ENCODE data around the gene SMIM24.
"Not testable (repeated sequence)": the region's sequence is repeated elsewhere in the genome, so short reads cannot be mapped to it uniquely, and the experiment has no call there.

Gene SMIM24

GRCh38 chr19:3480383-3481091 lies at the start of gene SMIM24:
TSS of gene SMIM24 (minus strand) at chr19:3480525. CDS start at chr19:3480463, 62 bp downstream.
- DNase-seq (ENCODE audit: low read depth, low spot score) = no peak

- not testable (repeated sequence) for DNase-seq (ENCODE audit: low read depth, low spot score)
These were observed 49.0 kb upstream of the SMIM24 start for GRCh38 chr19:3529299-3529698.

- DNase-seq (ENCODE audit: low read depth, low spot score) = no peak
These were observed 48.4 kb upstream of the SMIM24 start for GRCh38 chr19:3528539-3529211.

GRCh38 chr19:3528080-3528479 lies 47.8 kb upstream of the SMIM24 start:
- no peak for DNase-seq (ENCODE audit: low read depth, low spot score)

GRCh38 chr19:3527238-3527910 lies 47.0 kb upstream of the SMIM24 start:
- DNase-seq (ENCODE audit: low read depth, low spot score) = no peak

- DNase-seq (ENCODE audit: low read depth, low spot score) = no peak
These were observed 46.3 kb upstream of the SMIM24 start for GRCh38 chr19:3526507-3527237.

- no peak for DNase-seq (ENCODE audit: low read depth, low spot score)
These were observed 44.7 kb upstream of the SMIM24 start for GRCh38 chr19:3524904-3525451.

GRCh38 chr19:3524078-3524842 lies 43.9 kb upstream of the SMIM24 start:
- no peak for DNase-seq (ENCODE audit: low read depth, low spot score)

- DNase-seq (ENCODE audit: low read depth, low spot score) = no peak
These were observed 43.2 kb upstream of the SMIM24 start for GRCh38 chr19:3523361-3524077.

- no peak for DNase-seq (ENCODE audit: low read depth, low spot score)
These were observed 42.4 kb upstream of the SMIM24 start for GRCh38 chr19:3522421-3523360.

GRCh38 chr19:3521104-3521445 lies 40.8 kb upstream of the SMIM24 start:
- DNase-seq (ENCODE audit: low read depth, low spot score) = no peak

- no peak for DNase-seq (ENCODE audit: low read depth, low spot score)
These were observed 40.1 kb upstream of the SMIM24 start for GRCh38 chr19:3520166-3521103.

GRCh38 chr19:3519126-3519525 lies 38.8 kb upstream of the SMIM24 start:
- no peak for DNase-seq (ENCODE audit: low read depth, low spot score)

GRCh38 chr19:3518659-3519058 lies 38.3 kb upstream of the SMIM24 start:
- DNase-seq (ENCODE audit: low read depth, low spot score) = no peak

GRCh38 chr19:3518255-3518654 lies 37.9 kb upstream of the SMIM24 start:
- DNase-seq (ENCODE audit: low read depth, low spot score) = no peak

- DNase-seq (ENCODE audit: low read depth, low spot score) = no peak
These were observed 37.3 kb upstream of the SMIM24 start for GRCh38 chr19:3517638-3518037.

GRCh38 chr19:3516675-3517207 lies 36.4 kb upstream of the SMIM24 start:
- DNase-seq (ENCODE audit: low read depth, low spot score) = no peak

GRCh38 chr19:3515891-3516422 lies 35.6 kb upstream of the SMIM24 start:
- DNase-seq (ENCODE audit: low read depth, low spot score) = no peak

All from activated naive CD8-positive, alpha-beta T cell treated with anti-CD3 and anti-CD28 coated beads, Interleukin-2, amount 50 U/mL, for 16 hours (primary cell).